ENCODE data around the gene KLF2.

KLF2 gene

DNA sequence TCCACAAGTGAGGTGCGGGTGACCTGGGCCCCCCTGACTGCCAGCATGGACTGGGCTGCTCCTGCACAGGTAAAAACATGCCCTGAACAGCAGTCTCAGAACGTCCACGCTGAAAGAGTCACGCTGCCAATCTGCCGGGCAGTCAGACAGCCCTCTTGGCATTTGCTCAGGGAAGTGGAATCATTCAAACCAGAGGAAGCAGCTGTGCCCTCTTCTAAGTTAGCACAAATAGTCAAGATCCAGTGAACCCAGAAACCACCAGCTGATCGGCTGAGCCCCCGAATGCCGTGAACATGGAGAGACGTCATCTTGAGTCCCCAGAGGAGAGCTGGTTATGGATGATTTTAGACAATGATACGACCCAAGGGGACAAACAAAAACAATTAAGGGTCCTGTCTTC is 34.4 kb downstream of the KLF2 start:
- Histone ChIP-seq H3K27ac (ENCODE audit: low read depth, low read length) (no peak overlapping the region), H3K4me1 (ENCODE audit: insufficient read depth, low read length) (no peaks in the 10 kb centered on the region), H3K9ac (ENCODE audit: low read length) (no peak overlapping the region), H3K4me3 (ENCODE audit: low read depth in 1 of 2, low read length in 2 of 2) (no peak overlapping the region), H3K27me3 (ENCODE audit: control insufficient read depth in 1 of 2, insufficient read depth in 2 of 2, low read length in 2 of 2) (no peaks in the 10 kb centered on the region), H3K9me3 (ENCODE audit: low read length) (no peaks in the 10 kb centered on the region), H3K36me3 (ENCODE audit: insufficient read depth, low read length) (no peaks in the 10 kb centered on the region)

DNA sequence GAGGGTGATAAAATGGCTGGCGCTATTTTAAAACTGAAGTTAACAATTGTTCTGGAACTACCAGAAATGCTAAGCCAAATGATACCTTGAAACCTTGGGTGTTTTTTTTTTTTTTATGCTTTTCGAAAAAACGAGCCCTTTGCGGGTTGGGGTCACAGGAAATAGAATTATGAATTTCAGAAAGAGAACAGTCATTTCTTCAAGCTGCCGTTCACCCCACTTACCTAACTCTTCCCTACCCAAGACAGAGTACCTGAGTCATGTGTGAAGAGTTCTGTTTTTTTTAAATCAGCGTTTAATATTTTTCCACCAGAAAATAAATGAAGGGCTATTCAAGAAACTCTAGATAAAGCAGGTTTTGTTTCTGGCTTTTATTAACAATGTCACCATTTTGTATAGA is 35.3 kb downstream of the KLF2 start:
- Histone ChIP-seq H3K9me3 (ENCODE audit: low read length) (no peaks in the 10 kb centered on the region), H3K4me1 (ENCODE audit: insufficient read depth, low read length) (no peaks in the 10 kb centered on the region), H3K9ac (ENCODE audit: low read length) (no peak overlapping the region), H3K36me3 (ENCODE audit: insufficient read depth, low read length) (no peaks in the 10 kb centered on the region), H3K27me3 (ENCODE audit: control insufficient read depth in 1 of 2, insufficient read depth in 2 of 2, low read length in 2 of 2) (no peaks in the 10 kb centered on the region), H3K27ac (ENCODE audit: low read depth, low read length) (no peak overlapping the region), H3K4me3 (ENCODE audit: low read depth in 1 of 2, low read length in 2 of 2) (no peak overlapping the region)

DNA sequence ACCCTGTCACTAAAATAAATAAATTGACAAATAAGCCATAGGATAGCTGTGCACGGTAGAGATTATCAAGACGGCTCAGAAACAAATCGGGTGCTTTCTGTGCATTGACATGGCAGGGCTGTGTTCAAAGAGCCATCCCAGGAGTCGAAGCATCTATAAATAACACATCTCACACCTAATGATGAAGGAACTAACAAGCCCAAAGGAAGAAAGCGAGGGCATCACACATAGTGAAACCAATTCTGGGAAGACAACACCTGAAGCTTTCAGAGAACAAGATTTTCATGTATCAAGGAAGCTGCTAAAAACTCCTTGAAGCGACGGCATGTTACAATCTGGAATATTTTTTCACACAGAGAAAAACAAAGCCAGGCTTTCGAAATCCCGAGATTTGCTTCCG is 36.1 kb downstream of the KLF2 start:
- Histone ChIP-seq H3K4me3 (ENCODE audit: low read depth in 1 of 2, low read length in 2 of 2) (no peak overlapping the region), H3K4me1 (ENCODE audit: insufficient read depth, low read length) (no peaks in the 10 kb centered on the region), H3K27ac (ENCODE audit: low read depth, low read length) (no peak overlapping the region), H3K9me3 (ENCODE audit: low read length) (no peaks in the 10 kb centered on the region), H3K27me3 (ENCODE audit: control insufficient read depth in 1 of 2, insufficient read depth in 2 of 2, low read length in 2 of 2) (no peaks in the 10 kb centered on the region), H3K9ac (ENCODE audit: low read length) (no peak overlapping the region), H3K36me3 (ENCODE audit: insufficient read depth, low read length) (no peaks in the 10 kb centered on the region)

DNA sequence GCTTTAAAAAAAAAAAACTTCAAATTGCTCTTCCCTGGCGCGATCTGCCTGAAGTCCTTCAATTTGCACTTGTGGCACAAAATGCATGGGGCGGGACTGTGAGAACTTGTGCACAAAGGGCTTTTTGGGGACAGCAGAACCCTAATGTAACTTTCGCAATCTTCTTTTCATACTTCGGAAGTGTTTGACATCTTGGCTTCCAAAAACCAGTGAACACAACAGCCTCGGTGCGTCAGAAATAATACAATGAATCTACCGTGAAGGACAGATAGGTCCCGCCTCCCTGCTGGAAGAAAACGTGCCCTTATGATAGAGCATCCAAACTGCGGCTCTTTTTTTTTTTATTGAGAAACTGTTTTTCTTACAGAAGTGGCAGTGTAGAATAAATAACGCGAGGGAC is 36.6 kb downstream of the KLF2 start:
- H3K9me3 ChIP-seq (ENCODE audit: low read length) = no peaks in the 10 kb centered on the region
- H3K4me3 ChIP-seq (ENCODE audit: low read depth in 1 of 2, low read length in 2 of 2) = no peak overlapping the region
- H3K9ac ChIP-seq (ENCODE audit: low read length) = no peak overlapping the region
- no peaks in the 10 kb centered on the region for H3K36me3 ChIP-seq (ENCODE audit: insufficient read depth, low read length)
- no peak overlapping the region for H3K27ac ChIP-seq (ENCODE audit: low read depth, low read length)
- H3K4me1 ChIP-seq (ENCODE audit: insufficient read depth, low read length) = no peaks in the 10 kb centered on the region
- no peaks in the 10 kb centered on the region for H3K27me3 ChIP-seq (ENCODE audit: control insufficient read depth in 1 of 2, insufficient read depth in 2 of 2, low read length in 2 of 2)

DNA sequence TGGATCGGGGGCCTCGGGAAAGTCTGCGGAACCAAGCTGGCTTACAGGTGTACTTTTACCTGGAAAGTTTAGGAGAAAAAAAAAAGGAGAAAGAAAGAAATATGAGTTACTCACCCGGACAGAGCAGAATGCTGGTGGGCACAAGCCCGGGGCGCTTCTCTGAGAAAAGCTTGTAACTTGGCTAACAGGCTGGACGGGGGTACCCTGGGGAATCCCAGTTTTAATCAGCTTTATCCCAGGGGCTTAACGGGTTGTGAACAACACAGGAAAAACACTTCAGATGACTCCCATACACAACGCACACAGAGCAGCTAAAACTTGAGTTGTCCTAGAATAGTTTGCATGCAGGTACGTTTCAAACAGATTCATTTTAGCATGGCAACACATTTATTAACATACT is 37.3 kb downstream of the KLF2 start:
- Histone ChIP-seq H3K9ac (ENCODE audit: low read length) (no peak overlapping the region), H3K36me3 (ENCODE audit: insufficient read depth, low read length) (no peaks in the 10 kb centered on the region), H3K4me3 (ENCODE audit: low read depth in 1 of 2, low read length in 2 of 2) (no peak overlapping the region), H3K4me1 (ENCODE audit: insufficient read depth, low read length) (no peaks in the 10 kb centered on the region), H3K27me3 (ENCODE audit: control insufficient read depth in 1 of 2, insufficient read depth in 2 of 2, low read length in 2 of 2) (no peaks in the 10 kb centered on the region), H3K9me3 (ENCODE audit: low read length) (no peaks in the 10 kb centered on the region), H3K27ac (ENCODE audit: low read depth, low read length) (no peak overlapping the region)

DNA sequence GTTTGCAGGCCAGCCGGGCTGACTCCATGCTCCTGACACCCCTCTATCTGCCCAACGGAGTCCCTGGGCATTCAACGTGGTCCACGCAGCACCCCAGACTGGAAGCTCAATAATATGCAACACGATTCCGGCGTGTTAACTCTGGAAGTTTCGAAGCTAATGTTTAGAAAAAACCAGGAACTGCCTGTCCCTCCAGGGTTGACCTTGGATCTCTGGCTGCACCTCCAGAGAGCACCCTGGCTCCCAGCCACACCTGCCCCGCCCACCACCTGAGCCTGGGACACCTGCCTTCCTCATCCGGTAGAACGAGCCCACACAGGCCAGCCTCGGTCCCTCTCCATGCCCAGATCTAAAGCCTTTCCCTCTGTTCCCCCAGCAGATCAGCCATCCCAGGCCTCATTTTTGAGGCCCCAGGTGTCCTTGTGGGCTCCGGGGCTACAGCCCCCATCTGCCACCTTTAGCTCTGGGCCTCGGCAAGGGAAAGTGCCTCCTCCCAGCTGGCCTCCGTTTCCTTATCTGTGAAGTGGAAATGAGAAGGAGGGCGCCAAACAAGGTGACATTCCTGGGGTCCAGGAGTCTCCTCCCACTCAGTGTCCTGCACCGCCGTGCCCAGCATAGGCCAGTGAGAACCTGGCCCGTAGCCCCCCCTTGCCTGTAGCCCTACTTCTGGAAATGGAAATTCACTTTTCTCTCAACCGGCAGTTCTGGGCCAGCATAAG is 38.7 kb downstream of the KLF2 start:
- H3K27me3 ChIP-seq (ENCODE audit: control insufficient read depth in 1 of 2, insufficient read depth in 2 of 2, low read length in 2 of 2) = no peaks in the 10 kb centered on the region
- H3K9me3 ChIP-seq (ENCODE audit: low read length) = no peaks in the 10 kb centered on the region
- no peaks in the 10 kb centered on the region for H3K4me1 ChIP-seq (ENCODE audit: insufficient read depth, low read length)
- H3K27ac ChIP-seq (ENCODE audit: low read depth, low read length) = no peak overlapping the region
- no peak overlapping the region for H3K4me3 ChIP-seq (ENCODE audit: low read depth in 1 of 2, low read length in 2 of 2)
- no peaks in the 10 kb centered on the region for H3K36me3 ChIP-seq (ENCODE audit: insufficient read depth, low read length)
- H3K9ac ChIP-seq (ENCODE audit: low read length) = no peak overlapping the region

DNA sequence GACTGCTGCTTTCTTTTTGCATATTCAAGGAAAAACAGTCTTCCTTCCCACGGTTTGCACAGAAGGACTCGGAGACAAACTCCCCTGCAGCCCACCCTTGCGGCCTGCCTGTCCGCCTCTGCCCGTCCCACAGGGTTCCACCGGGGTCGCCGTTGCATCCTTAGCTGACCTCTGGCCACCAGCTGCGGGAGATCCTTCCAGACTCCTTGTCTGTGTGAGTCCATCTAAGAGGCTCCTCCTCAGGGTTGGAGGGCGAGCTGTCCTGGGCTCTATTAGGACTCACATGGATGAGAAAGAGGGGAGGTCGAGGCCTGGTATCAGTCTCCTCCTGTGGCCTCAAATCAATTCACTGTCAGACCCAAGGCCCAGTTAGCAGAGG is 39.2 kb downstream of the KLF2 start:
- no peak overlapping the region for H3K9ac ChIP-seq (ENCODE audit: low read length)
- H3K36me3 ChIP-seq (ENCODE audit: insufficient read depth, low read length) = no peaks in the 10 kb centered on the region
- no peak overlapping the region for H3K4me3 ChIP-seq (ENCODE audit: low read depth in 1 of 2, low read length in 2 of 2)
- H3K9me3 ChIP-seq (ENCODE audit: low read length) = no peaks in the 10 kb centered on the region
- H3K27me3 ChIP-seq (ENCODE audit: control insufficient read depth in 1 of 2, insufficient read depth in 2 of 2, low read length in 2 of 2) = no peaks in the 10 kb centered on the region
- H3K4me1 ChIP-seq (ENCODE audit: insufficient read depth, low read length) = no peaks in the 10 kb centered on the region
- no peak overlapping the region for H3K27ac ChIP-seq (ENCODE audit: low read depth, low read length)

DNA sequence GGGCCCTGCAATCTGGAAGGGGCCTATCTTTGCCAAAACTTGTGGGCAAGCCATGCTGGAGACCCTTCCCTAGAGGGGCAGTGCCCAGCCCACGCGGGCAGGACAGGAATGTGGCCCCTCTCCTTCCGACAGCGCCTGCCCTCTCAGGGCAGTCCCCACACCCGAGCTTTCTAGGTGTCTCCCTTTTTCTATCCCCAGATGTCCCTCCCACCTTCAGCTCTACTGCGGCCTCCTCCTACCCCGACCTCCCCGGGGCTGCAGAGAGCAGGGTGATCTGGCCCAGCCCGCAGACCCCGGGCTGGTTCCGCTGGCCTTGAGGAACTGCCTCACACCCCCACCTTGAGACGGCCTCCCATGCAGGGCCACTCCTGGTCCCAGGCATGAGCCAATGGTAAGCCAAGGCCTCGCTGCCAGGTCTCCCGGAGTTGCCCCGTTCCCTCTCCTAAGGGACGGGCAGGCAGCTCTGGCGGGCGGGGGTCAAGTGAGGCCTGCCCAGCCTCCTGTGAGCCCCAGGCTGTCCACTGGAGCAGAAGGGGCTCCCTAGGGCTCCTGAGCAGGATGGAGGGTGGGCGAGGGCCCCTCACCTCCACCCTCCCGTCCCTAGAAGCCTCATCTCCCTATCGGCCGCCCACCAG is 39.7 kb downstream of the KLF2 start:
- Histone ChIP-seq H3K4me1 (ENCODE audit: insufficient read depth, low read length) (no peaks in the 10 kb centered on the region), H3K9ac (ENCODE audit: low read length) (no peak overlapping the region)

DNA sequence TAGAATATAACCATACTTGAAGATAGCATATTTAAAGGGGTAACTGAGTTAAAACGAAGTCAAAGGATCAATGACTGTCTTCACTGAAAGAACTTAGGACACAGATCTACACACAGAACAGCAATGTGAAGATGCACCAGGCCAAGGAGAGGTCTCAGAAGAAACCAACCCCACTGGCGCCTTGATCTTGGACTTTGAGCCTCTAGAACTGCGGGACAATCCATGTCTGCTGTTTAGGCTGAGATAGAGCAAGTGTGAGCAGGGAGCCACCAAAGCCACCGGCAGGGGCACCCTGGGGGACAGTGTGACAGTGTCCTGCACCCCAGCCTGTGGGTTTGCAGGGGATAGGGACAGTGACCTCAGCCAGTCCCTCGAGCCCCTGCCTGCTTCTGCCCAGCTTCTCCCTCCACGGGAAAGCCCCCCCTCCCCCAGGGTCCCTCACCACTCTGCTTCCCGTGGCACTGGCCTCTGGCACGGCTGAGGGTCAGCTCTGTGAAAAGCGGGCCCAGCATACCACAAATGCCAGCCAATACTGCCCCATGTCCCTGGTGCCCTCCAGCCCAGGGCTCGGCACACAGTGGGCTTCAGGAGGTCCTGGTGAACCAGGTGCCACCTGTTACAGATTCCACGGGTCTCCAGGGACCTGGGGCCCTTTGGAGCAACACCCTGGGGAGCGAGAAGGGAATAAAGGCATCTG is 40.8 kb downstream of the KLF2 start:
- H3K4me1 ChIP-seq (ENCODE audit: insufficient read depth, low read length) = no peaks in the 10 kb centered on the region
- H3K4me3 ChIP-seq (ENCODE audit: low read depth in 1 of 2, low read length in 2 of 2) = no peak overlapping the region
- H3K9ac ChIP-seq (ENCODE audit: low read length) = no peak overlapping the region
- no peaks in the 10 kb centered on the region for H3K36me3 ChIP-seq (ENCODE audit: insufficient read depth, low read length)
- H3K27me3 ChIP-seq (ENCODE audit: control insufficient read depth in 1 of 2, insufficient read depth in 2 of 2, low read length in 2 of 2) = no peaks in the 10 kb centered on the region
- H3K27ac ChIP-seq (ENCODE audit: low read depth, low read length) = no peak overlapping the region
- no peaks in the 10 kb centered on the region for H3K9me3 ChIP-seq (ENCODE audit: low read length)

More for the DNA sequence above, 39.7 kb downstream of the KLF2 start:
- Histone ChIP-seq H3K36me3 (ENCODE audit: insufficient read depth, low read length) (no peaks in the 10 kb centered on the region), H3K9me3 (ENCODE audit: low read length) (no peaks in the 10 kb centered on the region), H3K27me3 (ENCODE audit: control insufficient read depth in 1 of 2, insufficient read depth in 2 of 2, low read length in 2 of 2) (no peaks in the 10 kb centered on the region), H3K4me3 (ENCODE audit: low read depth in 1 of 2, low read length in 2 of 2) (no peak overlapping the region), H3K27ac (ENCODE audit: low read depth, low read length) (no peak overlapping the region)

DNA sequence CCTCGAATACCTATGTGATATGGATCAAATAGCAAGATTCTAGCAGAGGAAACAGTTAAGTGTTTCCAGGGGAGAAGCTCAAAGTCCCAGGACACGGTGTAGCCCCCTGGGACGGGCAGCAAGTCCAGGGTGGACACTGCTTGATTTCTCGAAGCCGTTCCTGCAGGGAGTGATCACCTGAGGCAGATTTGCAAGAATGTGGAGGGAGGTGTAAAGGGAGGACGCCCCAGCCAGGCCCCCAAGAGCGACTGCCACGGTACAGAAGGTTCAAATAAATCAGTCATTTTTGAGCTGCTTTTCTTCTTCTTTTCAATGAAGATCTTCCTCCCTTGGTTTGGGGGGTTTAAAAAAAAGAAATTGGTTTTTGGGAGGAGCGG is 41.4 kb downstream of the KLF2 start:
- Histone ChIP-seq H3K4me3 (ENCODE audit: low read depth in 1 of 2, low read length in 2 of 2) (no peak overlapping the region), H3K27ac (ENCODE audit: low read depth, low read length) (no peak overlapping the region), H3K9me3 (ENCODE audit: low read length) (no peaks in the 10 kb centered on the region), H3K36me3 (ENCODE audit: insufficient read depth, low read length) (no peaks in the 10 kb centered on the region), H3K27me3 (ENCODE audit: control insufficient read depth in 1 of 2, insufficient read depth in 2 of 2, low read length in 2 of 2) (no peaks in the 10 kb centered on the region), H3K4me1 (ENCODE audit: insufficient read depth, low read length) (no peaks in the 10 kb centered on the region), H3K9ac (ENCODE audit: low read length) (no peak overlapping the region)

DNA sequence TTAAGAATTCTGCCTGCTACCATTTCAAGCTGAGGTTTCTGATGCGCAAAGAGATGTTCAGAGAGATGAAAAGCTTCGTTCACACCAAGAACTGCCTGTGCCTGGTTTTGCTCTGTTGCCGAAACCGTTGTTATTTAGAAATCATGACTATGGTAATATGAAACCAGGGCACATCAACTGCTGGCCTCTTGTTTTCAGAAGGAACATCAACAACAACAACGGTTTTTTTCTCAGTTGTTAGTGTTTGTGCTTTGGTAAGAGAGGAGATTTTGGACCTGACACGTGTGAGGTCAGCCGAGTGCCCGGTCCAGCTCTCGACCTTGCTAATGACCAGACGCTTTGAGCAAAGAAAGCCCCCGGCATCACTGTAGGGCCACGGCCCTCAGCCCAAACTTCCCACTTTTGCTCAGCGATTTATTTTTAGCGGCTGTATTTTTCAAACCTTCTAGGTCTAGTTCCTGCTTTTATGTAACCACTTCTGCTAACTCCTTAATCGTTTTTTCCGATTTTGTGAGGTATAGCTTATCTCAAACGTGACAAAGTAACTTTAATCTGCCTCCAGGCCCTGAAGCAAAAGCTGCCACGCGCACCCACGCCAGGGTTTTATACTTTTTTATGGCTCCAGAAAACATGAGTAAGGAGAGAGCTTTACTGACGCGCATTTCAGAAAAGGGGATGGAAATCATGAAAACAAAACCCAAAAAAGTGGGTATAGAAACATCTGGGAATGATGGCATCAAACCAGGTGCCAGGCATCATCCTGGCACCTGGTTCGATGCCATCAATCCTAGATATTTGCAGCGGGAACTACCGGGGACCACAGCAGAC is 42.0 kb downstream of the KLF2 start:
- no peaks in the 10 kb centered on the region for H3K36me3 ChIP-seq (ENCODE audit: insufficient read depth, low read length)
- peaks cover under 1% of the 10 kb centered on the region for H3K4me1 ChIP-seq (ENCODE audit: insufficient read depth, low read length)
- no peak overlapping the region for H3K9ac ChIP-seq (ENCODE audit: low read length)
- no peak overlapping the region for H3K4me3 ChIP-seq (ENCODE audit: low read depth in 1 of 2, low read length in 2 of 2)
- no peaks in the 10 kb centered on the region for H3K27me3 ChIP-seq (ENCODE audit: control insufficient read depth in 1 of 2, insufficient read depth in 2 of 2, low read length in 2 of 2)
- no peak overlapping the region for H3K27ac ChIP-seq (ENCODE audit: low read depth, low read length)
- no peaks in the 10 kb centered on the region for H3K9me3 ChIP-seq (ENCODE audit: low read length)

Measured in muscle layer of colon (tissue), 2 donors.